ENCODE results near the gene PLCB3.

DNA sequence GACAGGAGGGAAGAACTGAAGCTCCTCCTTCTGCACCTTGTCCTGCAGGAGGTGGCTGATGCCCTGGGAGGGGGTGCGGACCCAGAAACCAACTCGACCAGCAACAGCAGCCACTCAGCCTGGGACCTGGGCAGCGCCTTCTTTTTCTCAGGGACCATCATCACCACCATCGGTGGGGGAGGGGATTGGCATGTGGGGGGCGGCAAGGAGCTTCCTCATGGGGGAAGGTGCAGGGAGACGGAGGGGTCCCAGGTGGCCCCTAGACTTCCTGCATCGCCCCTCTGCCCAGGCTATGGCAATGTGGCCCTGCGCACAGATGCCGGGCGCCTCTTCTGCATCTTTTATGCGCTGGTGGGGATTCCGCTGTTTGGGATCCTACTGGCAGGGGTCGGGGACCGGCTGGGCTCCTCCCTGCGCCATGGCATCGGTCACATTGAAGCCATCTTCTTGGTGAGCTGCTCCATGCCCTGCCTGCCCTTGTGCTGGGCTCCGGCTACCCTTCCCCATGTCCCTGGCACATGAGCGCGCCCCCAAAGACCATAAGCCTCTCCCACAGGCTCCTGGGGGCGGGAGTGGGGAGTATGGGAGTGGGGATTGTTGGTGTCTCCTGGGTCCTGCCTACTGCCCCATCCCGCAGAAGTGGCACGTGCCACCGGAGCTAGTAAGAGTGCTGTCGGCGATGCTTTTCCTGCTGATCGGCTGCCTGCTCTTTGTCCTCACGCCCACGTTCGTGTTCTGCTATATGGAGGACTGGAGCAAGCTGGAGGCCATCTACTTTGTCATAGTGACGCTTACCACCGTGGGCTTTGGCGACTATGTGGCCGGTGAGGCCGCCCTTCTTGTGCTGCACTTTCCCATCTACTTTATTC is 45.7 kb downstream of the PLCB3 start:
- TF ChIP-seq, protein P1, sequence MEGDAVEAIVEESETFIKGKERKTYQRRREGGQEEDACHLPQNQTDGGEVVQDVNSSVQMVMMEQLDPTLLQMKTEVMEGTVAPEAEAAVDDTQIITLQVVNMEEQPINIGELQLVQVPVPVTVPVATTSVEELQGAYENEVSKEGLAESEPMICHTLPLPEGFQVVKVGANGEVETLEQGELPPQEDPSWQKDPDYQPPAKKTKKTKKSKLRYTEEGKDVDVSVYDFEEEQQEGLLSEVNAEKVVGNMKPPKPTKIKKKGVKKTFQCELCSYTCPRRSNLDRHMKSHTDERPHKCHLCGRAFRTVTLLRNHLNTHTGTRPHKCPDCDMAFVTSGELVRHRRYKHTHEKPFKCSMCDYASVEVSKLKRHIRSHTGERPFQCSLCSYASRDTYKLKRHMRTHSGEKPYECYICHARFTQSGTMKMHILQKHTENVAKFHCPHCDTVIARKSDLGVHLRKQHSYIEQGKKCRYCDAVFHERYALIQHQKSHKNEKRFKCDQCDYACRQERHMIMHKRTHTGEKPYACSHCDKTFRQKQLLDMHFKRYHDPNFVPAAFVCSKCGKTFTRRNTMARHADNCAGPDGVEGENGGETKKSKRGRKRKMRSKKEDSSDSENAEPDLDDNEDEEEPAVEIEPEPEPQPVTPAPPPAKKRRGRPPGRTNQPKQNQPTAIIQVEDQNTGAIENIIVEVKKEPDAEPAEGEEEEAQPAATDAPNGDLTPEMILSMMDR (IDR thresholded peaks at IDR 0.05; ENCODE audit: low read length): no peak
- no peak for TF ChIP-seq EZH2 (optimal IDR thresholded peaks at IDR 0.05; ENCODE audit: low read depth, low read length)

Measured in MM.1S (cell line).